Endothelial cell of umbilical vein (primary cell): ENCODE data around the gene TMEM273. TPM values are rescaled to one million over a fixed set of nuclear protein-coding genes. Genes with fewer than 3 reads are reported as not detected.

ENCODE experiments used
- BruUV-seq: library from RNA; stranded (reverse); fragments of 400-500 nt; replicated peaks from 2 replicates; lab custom pipeline; 2021; lab: Mats Ljungman, UMichigan
- CTCF ChIA-PET: fragments of 300-600, 350-600 bp; sonication (Branson Sonifier 250); formaldehyde crosslinking; loops from one replicate; lab custom pipeline; 2021; ENCODE audit warnings: antibody characterized with exemption, inconsistent platforms; lab: Charles Lee
- POLR2A ChIA-PET: fragments of 300-600, 350-600 bp; sonication (Branson Sonifier 250); formaldehyde crosslinking; loops from one replicate; lab custom pipeline; 2021; ENCODE audit warnings: antibody characterized with exemption, inconsistent platforms; lab: Charles Lee
- DNase-seq: peaks from one replicate; pipeline ENCODE4 v3.0.0-alpha.2; 2011; ENCODE audit warnings: low read depth, low spot score
- FAIRE-seq: peaks from 2 replicates; lab custom pipeline; 2011; peaks lifted over from hg19 to GRCh38; lab: Jason Lieb, UNC
- H2AFZ ChIP-seq: 2 replicates; pipeline ENCODE4 v1.6.0; 2012; ENCODE audit warnings: low read depth, low read length, control low read depth, inconsistent platforms
- H3K27ac ChIP-seq: 2 replicates; pipeline ENCODE4 v1.5.1; 2011; ENCODE audit warnings: low read depth, mild to moderate bottlenecking, control low read depth, low read length, moderate library complexity; ENCODE audit not compliant: insufficient read depth
- H3K27me3 ChIP-seq, 2 experiments: 2 replicates each; pipeline versions ENCODE4 v1.6.0 to v1.6.1; 2011; ENCODE audit warnings: low read length in 2 of 2, mixed read lengths in 1 of 2; ENCODE audit not compliant: control insufficient read depth in 2 of 2, insufficient read depth in 2 of 2
- H3K36me3 ChIP-seq, 2 experiments: 2 replicates in 1 of 2; 3 replicates in 1 of 2; pipeline ENCODE4 v1.5.1; 2011; ENCODE audit warnings: low read length in 2 of 2, mild to moderate bottlenecking in 1 of 2, moderate library complexity in 1 of 2; ENCODE audit not compliant: control insufficient read depth in 2 of 2, insufficient read depth in 2 of 2; ENCODE audit errors: extremely low read depth in 1 of 2
- H3K4me1 ChIP-seq: 3 replicates; pipeline ENCODE4 v1.5.1; 2011; ENCODE audit warnings: mild to moderate bottlenecking, low read length; ENCODE audit not compliant: control insufficient read depth, insufficient read depth; ENCODE audit errors: extremely low read depth
- H3K4me2 ChIP-seq: 2 replicates; pipeline ENCODE4 v1.6.1; 2011; ENCODE audit warnings: low read length, control low read depth, mixed read lengths; ENCODE audit not compliant: insufficient read depth
- H3K4me3 ChIP-seq, 3 experiments: fragments of 200-600 bp in 1 of 3; sonication (generic), shearing (Covaris generic) in 1 of 3; replicated peaks in 1 of 3; 2 replicates each; pipeline ENCODE4 v1.5.1; 2011 to 2016; ENCODE audit warnings: control low read depth in 3 of 3, low read length in 3 of 3, mild to moderate bottlenecking in 2 of 3, inconsistent platforms in 1 of 3, low read depth in 1 of 3, moderate library complexity in 1 of 3; ENCODE audit not compliant: insufficient read depth in 1 of 3
- H3K79me2 ChIP-seq: 2 replicates; pipeline ENCODE4 v1.6.0; 2012; ENCODE audit warnings: low read length, inconsistent platforms; ENCODE audit not compliant: control insufficient read depth, insufficient read depth
- H3K9ac ChIP-seq: replicated peaks from 2 replicates; pipeline ENCODE3; 2011; ENCODE audit warnings: low read length, control low read depth; ENCODE audit not compliant: insufficient read depth; ENCODE audit errors: extremely low read depth
- H3K9me1 ChIP-seq: replicated peaks from 3 replicates; pipeline ENCODE4 v1.6.0; 2011; ENCODE audit warnings: mild to moderate bottlenecking, low read length; ENCODE audit not compliant: control insufficient read depth, insufficient read depth; ENCODE audit errors: extremely low read depth
- H3K9me3 ChIP-seq: replicated peaks from 2 replicates; pipeline ENCODE4 v1.5.1; 2012; ENCODE audit warnings: low read length, inconsistent platforms; ENCODE audit not compliant: control insufficient read depth, insufficient read depth
- H4K20me1 ChIP-seq: replicated peaks from 2 replicates; pipeline ENCODE3; 2011; ENCODE audit warnings: mild to moderate bottlenecking, low read length; ENCODE audit not compliant: control insufficient read depth, insufficient read depth; ENCODE audit errors: extremely low read depth
- CTCF ChIP-seq, 2 donors: IDR thresholded peaks; 1 replicate in 1 of 2; 2 replicates in 1 of 2; pipeline ENCODE4 v1.5.1; 2011; ENCODE audit warnings: low read length in 2 of 2, mild to moderate bottlenecking in 2 of 2, moderate library complexity in 2 of 2, control low read depth in 1 of 2, inconsistent platforms in 1 of 2, low read depth in 1 of 2; ENCODE audit not compliant: insufficient read depth in 1 of 2; ENCODE audit errors: extremely low read depth in 1 of 2
- EZH2 ChIP-seq: IDR thresholded peaks from 2 replicates; pipeline ENCODE4 v1.6.1; 2012; ENCODE audit warnings: borderline replicate concordance, low read depth, mild to moderate bottlenecking, moderate library complexity, low read length, inconsistent platforms; ENCODE audit not compliant: severe bottlenecking
- FOS ChIP-seq: IDR thresholded peaks from 2 replicates; pipeline ENCODE4 v1.6.1; 2011; ENCODE audit warnings: mild to moderate bottlenecking, low read length, moderate library complexity, borderline replicate concordance; ENCODE audit not compliant: insufficient read depth
- GATA2 ChIP-seq: IDR thresholded peaks from 2 replicates; pipeline ENCODE4 v1.7.0; 2011; ENCODE audit warnings: low read depth, mild to moderate bottlenecking, moderate library complexity, mixed read lengths, low read length; ENCODE audit not compliant: insufficient read length, insufficient read depth
- JUN ChIP-seq: IDR thresholded peaks from 2 replicates; pipeline ENCODE4 v1.6.1; 2011; ENCODE audit warnings: borderline replicate concordance, low read depth; ENCODE audit not compliant: insufficient read length, insufficient read depth
- MAX ChIP-seq: IDR thresholded peaks from 2 replicates; pipeline ENCODE4 v1.6.1; 2011; ENCODE audit not compliant: insufficient read depth, insufficient read length
- MYC ChIP-seq: IDR thresholded peaks from one replicate; pipeline ENCODE4 v1.6.1; 2011; ENCODE audit warnings: mild to moderate bottlenecking, low read depth, low read length
- POLR2A ChIP-seq: IDR thresholded peaks from 2 replicates; pipeline ENCODE4 v1.6.1; 2012; ENCODE audit warnings: low read depth, mild to moderate bottlenecking, control low read depth, low read length
- POLR2AphosphoS5 ChIP-seq: IDR thresholded peaks from 2 replicates; pipeline ENCODE4 v1.6.1; 2012; ENCODE audit warnings: low read depth, mild to moderate bottlenecking, control low read depth, low read length, moderate library complexity; ENCODE audit not compliant: insufficient read depth
- dilution Hi-C: fragments of 300-500 bp; cut with MboI; formaldehyde crosslinking; loops from one replicate; pipeline ENCODE4 v1.15.0; 2019; ENCODE audit warnings: low sequenced_read_pairs; ENCODE audit not compliant: extremely low pct_ligation_motif_present
- intact Hi-C: fragments of 100-400 bp; cut with micrococcal nuclease; formaldehyde crosslinking; loops from one replicate; pipeline ENCODE4 v1.10.0; 2022
- polyA plus RNA-seq, 4 experiments: library from polyadenylated mRNA; depleted of rRNA in 3 of 4; stranded (reverse) in 3 of 4; unstranded in 1 of 4; fragments of >200 nt; gene quantifications; 2 replicates each; pipeline versions ENCODE4 v1.2.1 to v1.2.3, GENCODE V29; 2011 to 2012; ENCODE audit warnings: missing spikeins in 1 of 4
- total RNA-seq: library from RNA; stranded (reverse); gene quantifications from 2 replicates; pipeline ENCODE4 v1.2.3, GENCODE V29; 2021

Gene TMEM273
- total and polyA plus RNA-seq, 2 donors (not counting 3 experiments of a cell fraction or from before 2014, with no cell fraction given) = 1.9 to 3.7 TPM

GRCh38 chr10:49231086-49231820 lies 43.1 kb upstream of the TMEM273 start:
- TF ChIP-seq POLR2AphosphoS5 = no peak
- no peak for TF ChIP-seq GATA2
- no peak for TF ChIP-seq JUN
- TF ChIP-seq POLR2A = no peak
- no peak for TF ChIP-seq EZH2
- TF ChIP-seq CTCF (IDR thresholded peaks at IDR 0.05; ENCODE audit: extremely low read depth in 1 of 2, insufficient read depth in 1 of 2, low read depth in 1 of 2, low read length in 2 of 2) = no peak
- no peak for TF ChIP-seq FOS
- no peak for TF ChIP-seq MAX
- no peak for TF ChIP-seq MYC

More at GRCh38 chr10:49231086-49231820, 43.1 kb upstream of the TMEM273 start:
- Histone ChIP-seq H3K9me1 (no peaks in the 10 kb centered on the region), H3K27ac (no peak overlapping the region), H4K20me1 (no peaks in the 10 kb centered on the region), H3K79me2 (no peaks in the 10 kb centered on the region), H3K9me3 (no peaks in the 10 kb centered on the region), H2AFZ (no peak overlapping the region), H3K4me3 (no peak overlapping the region), H3K4me1 (no peaks in the 10 kb centered on the region), H3K9ac (no peak overlapping the region), H3K36me3 (no peaks in the 10 kb centered on the region), H3K27me3 (no peaks in the 10 kb centered on the region), H3K4me2 (no peak overlapping the region)
- ChIA-PET CTCF (no interaction called here), POLR2A (no interaction called here)
- intact Hi-C loops = no loop called here
- FAIRE-seq (no peak), DNase-seq (no peak)
- dilution Hi-C loops = no loop called here
- BruUV-seq = no TSS peak
